Measurements from ENCODE around the gene FXYD6. TPM values are rescaled to one million over a fixed set of nuclear protein-coding genes. Genes with fewer than 3 reads are reported as not detected.

The FXYD6 gene
- total and polyA plus RNA-seq, 2 donors from 2014 or later = 57.8 to 62.7 TPM

DNA sequence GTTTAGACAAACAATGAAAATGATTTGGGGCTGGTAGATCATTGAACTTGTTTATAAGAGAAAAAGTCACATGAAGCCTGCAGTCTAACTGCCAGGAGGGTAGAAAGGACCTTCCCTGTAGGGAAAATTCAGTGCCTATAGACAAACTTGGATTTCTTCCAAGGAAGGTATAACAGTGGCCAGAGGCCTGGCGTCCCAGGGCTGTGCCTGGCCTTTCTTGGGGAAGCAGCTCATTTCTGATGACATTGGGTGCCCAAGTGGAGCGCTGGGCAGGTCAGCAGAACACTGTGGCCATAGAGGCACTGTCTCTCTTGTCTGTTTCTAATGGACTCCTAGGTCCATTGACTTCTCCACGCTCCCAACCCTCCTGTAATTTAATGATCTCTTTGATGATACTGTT lies 6.6 kb upstream of the FXYD6 start:
- DNase-seq (no peak), FAIRE-seq (no peak)
- TF ChIP-seq, protein P1, sequence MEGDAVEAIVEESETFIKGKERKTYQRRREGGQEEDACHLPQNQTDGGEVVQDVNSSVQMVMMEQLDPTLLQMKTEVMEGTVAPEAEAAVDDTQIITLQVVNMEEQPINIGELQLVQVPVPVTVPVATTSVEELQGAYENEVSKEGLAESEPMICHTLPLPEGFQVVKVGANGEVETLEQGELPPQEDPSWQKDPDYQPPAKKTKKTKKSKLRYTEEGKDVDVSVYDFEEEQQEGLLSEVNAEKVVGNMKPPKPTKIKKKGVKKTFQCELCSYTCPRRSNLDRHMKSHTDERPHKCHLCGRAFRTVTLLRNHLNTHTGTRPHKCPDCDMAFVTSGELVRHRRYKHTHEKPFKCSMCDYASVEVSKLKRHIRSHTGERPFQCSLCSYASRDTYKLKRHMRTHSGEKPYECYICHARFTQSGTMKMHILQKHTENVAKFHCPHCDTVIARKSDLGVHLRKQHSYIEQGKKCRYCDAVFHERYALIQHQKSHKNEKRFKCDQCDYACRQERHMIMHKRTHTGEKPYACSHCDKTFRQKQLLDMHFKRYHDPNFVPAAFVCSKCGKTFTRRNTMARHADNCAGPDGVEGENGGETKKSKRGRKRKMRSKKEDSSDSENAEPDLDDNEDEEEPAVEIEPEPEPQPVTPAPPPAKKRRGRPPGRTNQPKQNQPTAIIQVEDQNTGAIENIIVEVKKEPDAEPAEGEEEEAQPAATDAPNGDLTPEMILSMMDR (IDR thresholded peaks at IDR 0.05; ENCODE audit: borderline replicate concordance, extremely low read depth, insufficient read depth) = no peak
- Histone ChIP-seq H3K36me3 (ENCODE audit: control insufficient read depth in 2 of 3, insufficient read depth in 3 of 3, low read length in 3 of 3) (no peaks in the 10 kb centered on the region), H3K9me3 (ENCODE audit: control insufficient read depth in 2 of 3, insufficient read depth in 1 of 3, low read length in 3 of 3) (no peaks in the 10 kb centered on the region), H3K4me1 (ENCODE audit: control insufficient read depth in 2 of 3, insufficient read depth in 2 of 3, low read depth in 1 of 3, low read length in 3 of 3) (peaks cover 0 to 2% (median 2%) of the 10 kb centered on the region in 3 donors), H3K27me3 (ENCODE audit: control insufficient read depth, insufficient read depth, low read length) (no peaks in the 10 kb centered on the region), H3K9ac (ENCODE audit: low read length in 3 of 3) (no peak overlapping the region), H3K27ac (ENCODE audit: low read depth in 2 of 2, low read length in 2 of 2) (no peak overlapping the region), H3K4me3 (ENCODE audit: low read length in 3 of 3) (no peak overlapping the region)
- intact Hi-C loops (cut with DNase I) = no loop called here

DNA sequence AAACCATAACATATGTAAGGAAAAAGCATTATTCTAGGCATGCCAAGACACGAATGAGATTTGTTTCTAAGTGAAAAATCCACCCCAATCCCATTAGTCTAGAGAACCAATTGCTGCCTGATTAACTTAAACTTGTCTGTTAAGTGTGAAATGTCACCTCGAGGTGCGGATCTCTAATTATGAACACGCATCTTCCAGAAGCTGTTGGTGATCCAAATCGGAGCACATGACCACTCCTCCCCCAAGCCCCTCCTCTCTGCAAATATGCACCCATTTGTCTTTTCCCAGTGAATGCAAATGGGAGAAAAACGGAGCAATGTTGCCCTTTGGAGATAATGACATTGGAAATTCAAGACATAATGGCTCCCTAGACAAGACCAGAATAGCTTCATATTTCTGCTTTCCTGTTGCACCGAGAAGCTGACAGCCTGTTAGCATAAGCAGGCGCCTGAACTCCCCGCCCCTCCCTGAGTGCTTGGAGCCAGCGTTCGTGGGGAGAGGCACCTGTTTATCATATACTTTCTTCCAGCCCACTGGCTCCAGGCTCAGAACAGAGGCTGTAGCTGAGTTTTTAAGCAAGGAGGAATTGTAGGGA lies 6.0 kb upstream of the FXYD6 start:
- FAIRE-seq = no peak
- Histone ChIP-seq H3K27me3 (ENCODE audit: control insufficient read depth, insufficient read depth, low read length) (no peaks in the 10 kb centered on the region), H3K4me1 (ENCODE audit: control insufficient read depth in 2 of 3, insufficient read depth in 2 of 3, low read depth in 1 of 3, low read length in 3 of 3) (peaks cover 0 to 3% (median 2%) of the 10 kb centered on the region in 3 donors), H3K36me3 (ENCODE audit: control insufficient read depth in 2 of 3, insufficient read depth in 3 of 3, low read length in 3 of 3) (no peaks in the 10 kb centered on the region), H3K27ac (ENCODE audit: low read depth in 2 of 2, low read length in 2 of 2) (no peak overlapping the region), H3K9me3 (ENCODE audit: control insufficient read depth in 2 of 3, insufficient read depth in 1 of 3, low read length in 3 of 3) (no peaks in the 10 kb centered on the region), H3K4me3 (ENCODE audit: low read length in 3 of 3) (no peak overlapping the region), H3K9ac (ENCODE audit: low read length in 3 of 3) (no peak overlapping the region)
- intact Hi-C loops (cut with DNase I) = no loop called here
- TF ChIP-seq, protein P1 (IDR thresholded peaks at IDR 0.05; ENCODE audit: borderline replicate concordance, extremely low read depth, insufficient read depth) = no peak
- DNase-seq = no peak

GRCh38 chr11:117881217-117881616 lies 4.8 kb upstream of the FXYD6 start:
- TF ChIP-seq, protein P1 (IDR thresholded peaks at IDR 0.05; ENCODE audit: borderline replicate concordance, extremely low read depth, insufficient read depth) = no peak
- Histone ChIP-seq H3K9me3 (ENCODE audit: control insufficient read depth in 2 of 3, insufficient read depth in 1 of 3, low read length in 3 of 3) (no peaks in the 10 kb centered on the region), H3K4me3 (ENCODE audit: low read length in 3 of 3) (no peak overlapping the region), H3K27ac (ENCODE audit: low read depth in 2 of 2, low read length in 2 of 2) (no peak overlapping the region), H3K4me1 (ENCODE audit: control insufficient read depth in 2 of 3, insufficient read depth in 2 of 3, low read depth in 1 of 3, low read length in 3 of 3) (peaks cover 2 to 6% (median 4%) of the 10 kb centered on the region in 3 donors), H3K9ac (ENCODE audit: low read length in 3 of 3) (no peak overlapping the region), H3K36me3 (ENCODE audit: control insufficient read depth in 2 of 3, insufficient read depth in 3 of 3, low read length in 3 of 3) (no peaks in the 10 kb centered on the region), H3K27me3 (ENCODE audit: control insufficient read depth, insufficient read depth, low read length) (no peaks in the 10 kb centered on the region)
- intact Hi-C loops (cut with DNase I) = no loop called here
- DNase-seq (no peak), FAIRE-seq (no peak)
